RWPE2 (cell line): Measurements from ENCODE around the gene SLC45A1.

Experiments used
- ATAC-seq: fragments of 200-7000 bp; cut with Tn5 transposase; 3 replicates; pipeline ENCODE4 v1.9.1; 2021; ENCODE audit warnings: low read depth
- DNase-seq: peaks from one replicate; pipeline ENCODE4 v3.0.0-alpha.2; 2020; ENCODE audit warnings: low spot score
- H3K27ac ChIP-seq: fragments of 450-650 bp; 2 replicates; pipeline ENCODE4 v1.5.1; 2017; ENCODE audit warnings: mild to moderate bottlenecking; ENCODE audit not compliant: poor library complexity, severe bottlenecking
- H3K27me3 ChIP-seq: fragments of 250-450 bp; sonication (Bioruptor Pico); 2 replicates; pipeline ENCODE4 v1.5.1; 2021; ENCODE audit warnings: mild to moderate bottlenecking, moderate library complexity; ENCODE audit not compliant: insufficient read depth, poor library complexity, severe bottlenecking
- H3K36me3 ChIP-seq: fragments of 250-450 bp; sonication (Bioruptor Pico); 2 replicates; pipeline ENCODE4 v1.5.1; 2020; ENCODE audit warnings: low read depth, mild to moderate bottlenecking, moderate library complexity
- H3K4me1 ChIP-seq: fragments of 250-450 bp; sonication (Bioruptor Pico); 2 replicates; pipeline ENCODE4 v1.5.1; 2021; ENCODE audit warnings: mild to moderate bottlenecking, moderate library complexity; ENCODE audit not compliant: insufficient read depth, poor library complexity, severe bottlenecking
- H3K4me3 ChIP-seq: fragments of 250-450 bp; sonication (Bioruptor Pico); 2 replicates; pipeline ENCODE4 v1.5.1; 2021; ENCODE audit warnings: mild to moderate bottlenecking, moderate library complexity; ENCODE audit not compliant: severe bottlenecking
- H3K9me3 ChIP-seq: fragments of 250-450 bp; sonication (Bioruptor Pico); 2 replicates; pipeline ENCODE4 v1.5.1; 2021; ENCODE audit warnings: mild to moderate bottlenecking, moderate library complexity; ENCODE audit not compliant: severe bottlenecking
- CTCF ChIP-seq: fragments of 450-650 bp; IDR thresholded peaks from one replicate; pipeline ENCODE4 v1.5.1; 2017; ENCODE audit warnings: mild to moderate bottlenecking, moderate library complexity; ENCODE audit not compliant: poor library complexity, severe bottlenecking

The SLC45A1 gene

GRCh38 chr1:8349473-8349865 is 31.6 kb downstream of the SLC45A1 start:
- Histone ChIP-seq H3K4me3 (no peak overlapping the region), H3K27me3 (no peaks in the 10 kb centered on the region), H3K4me1 (peaks cover 8% of the 10 kb centered on the region), H3K36me3 (no peaks in the 10 kb centered on the region; the same call in 1 of the 2 replicates), H3K9me3 (no peaks in the 10 kb centered on the region), H3K27ac (no peak overlapping the region)
- DNase-seq: no peak
- ATAC-seq: no peak
- no peak for TF ChIP-seq CTCF

GRCh38 chr1:8349961-8350360 is 32.0 kb downstream of the SLC45A1 start:
- H3K27ac ChIP-seq: no peak overlapping the region
- no peak for TF ChIP-seq CTCF

GRCh38 chr1:8350914-8351684 is 33.2 kb downstream of the SLC45A1 start:
- H3K36me3 ChIP-seq: no peaks in the 10 kb centered on the region; the same call in 1 of the 2 replicates
- peaks cover 8% of the 10 kb centered on the region for H3K4me1 ChIP-seq
- H3K4me3 ChIP-seq: no peak overlapping the region
- ATAC-seq: no peak
- TF ChIP-seq CTCF: no peak
- no peaks in the 10 kb centered on the region for H3K9me3 ChIP-seq
- H3K27me3 ChIP-seq: no peaks in the 10 kb centered on the region
- H3K27ac ChIP-seq: no peak overlapping the region
- DNase-seq: no peak

More at GRCh38 chr1:8349961-8350360, 32.0 kb downstream of the SLC45A1 start:
- ATAC-seq (no peak), DNase-seq (no peak)
- peaks cover 8% of the 10 kb centered on the region for H3K4me1 ChIP-seq
- no peak overlapping the region for H3K4me3 ChIP-seq
- H3K27me3 ChIP-seq: no peaks in the 10 kb centered on the region
- no peaks in the 10 kb centered on the region for H3K9me3 ChIP-seq
- no peaks in the 10 kb centered on the region; the same call in 1 of the 2 replicates for H3K36me3 ChIP-seq

- no peaks in the 10 kb centered on the region for H3K27me3 ChIP-seq
- H3K9me3 ChIP-seq: no peaks in the 10 kb centered on the region
- peaks cover 8% of the 10 kb centered on the region for H3K4me1 ChIP-seq
- DNase-seq (no peak), ATAC-seq (peak; percentile 62)
- no peaks in the 10 kb centered on the region; the same call in 1 of the 2 replicates for H3K36me3 ChIP-seq
- H3K4me3 ChIP-seq: no peak overlapping the region
- no peak overlapping the region for H3K27ac ChIP-seq
- peak; percentile 72 for TF ChIP-seq CTCF
Measured at GRCh38 chr1:8351693-8352470, 34.0 kb downstream of the SLC45A1 start.
